Measurements from ENCODE around the gene AURKB. TPM values are rescaled to one million over a fixed set of nuclear protein-coding genes. Genes with fewer than 3 reads are reported as not detected.
"Not testable (repeated sequence)": the region's sequence is repeated elsewhere in the genome, so short reads cannot be mapped to it uniquely, and the experiment has no call there.

Gene AURKB
- total RNA-seq, 4 donors from 2014 or later: 3.2 to 12.9 (median 8.6) TPM

DNA sequence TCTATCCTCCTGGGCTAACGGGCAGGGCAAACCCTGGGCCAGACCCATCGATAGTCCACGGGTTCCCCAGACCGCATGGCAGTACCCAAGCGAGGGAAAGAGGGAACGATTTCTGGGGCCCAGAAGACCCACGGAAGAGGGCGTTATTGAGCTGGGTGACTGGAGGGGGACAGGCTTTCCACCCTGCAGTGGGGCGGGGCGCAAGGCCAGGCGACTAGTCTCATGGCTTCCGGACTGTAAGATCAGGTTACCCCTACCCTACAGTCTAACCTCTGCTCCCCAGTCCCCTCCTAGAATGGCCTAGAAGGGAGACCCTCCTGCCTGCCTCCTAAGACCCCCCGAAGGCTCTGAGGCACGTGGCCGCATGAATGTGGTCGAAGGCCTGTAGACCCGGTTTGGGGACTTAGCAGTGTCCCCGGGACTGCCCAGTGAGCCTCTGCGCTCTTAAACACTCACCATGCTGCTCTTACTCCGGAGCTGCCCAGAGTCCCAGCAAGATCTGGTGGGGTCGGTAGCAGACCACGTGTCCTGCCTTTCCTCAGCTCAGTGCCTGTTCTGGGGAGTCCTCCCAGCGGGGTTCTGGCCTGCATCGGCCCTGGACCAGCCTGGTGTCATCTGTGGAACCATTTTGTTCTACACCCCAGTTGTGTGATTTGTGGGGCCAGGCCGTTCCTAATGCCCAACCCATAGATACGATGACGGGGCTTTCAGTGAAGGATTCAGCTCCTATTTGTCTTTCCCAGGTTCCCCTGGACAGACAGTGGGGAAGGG is 13.2 kb upstream of the AURKB start:
- intact Hi-C loops (cut with DNase I; ENCODE audit: low total_unique reads): no loop called here
- peak; percentile 61 to 94 for DNase-seq (ENCODE audit: low spot score in 2 of 2)
- H3K4me3 ChIP-seq (ENCODE audit: low read depth, poor library complexity, severe bottlenecking): peak overlapping the region; percentile 69
- 6 to 9% methylated on average over 25 to 26 of the region's 27 CpGs for WGBS, 2 donors
- no peak for TF ChIP-seq CTCF (IDR thresholded peaks at IDR 0.05)
- no peak for TF ChIP-seq POLR2A (IDR thresholded peaks at IDR 0.05)

DNA sequence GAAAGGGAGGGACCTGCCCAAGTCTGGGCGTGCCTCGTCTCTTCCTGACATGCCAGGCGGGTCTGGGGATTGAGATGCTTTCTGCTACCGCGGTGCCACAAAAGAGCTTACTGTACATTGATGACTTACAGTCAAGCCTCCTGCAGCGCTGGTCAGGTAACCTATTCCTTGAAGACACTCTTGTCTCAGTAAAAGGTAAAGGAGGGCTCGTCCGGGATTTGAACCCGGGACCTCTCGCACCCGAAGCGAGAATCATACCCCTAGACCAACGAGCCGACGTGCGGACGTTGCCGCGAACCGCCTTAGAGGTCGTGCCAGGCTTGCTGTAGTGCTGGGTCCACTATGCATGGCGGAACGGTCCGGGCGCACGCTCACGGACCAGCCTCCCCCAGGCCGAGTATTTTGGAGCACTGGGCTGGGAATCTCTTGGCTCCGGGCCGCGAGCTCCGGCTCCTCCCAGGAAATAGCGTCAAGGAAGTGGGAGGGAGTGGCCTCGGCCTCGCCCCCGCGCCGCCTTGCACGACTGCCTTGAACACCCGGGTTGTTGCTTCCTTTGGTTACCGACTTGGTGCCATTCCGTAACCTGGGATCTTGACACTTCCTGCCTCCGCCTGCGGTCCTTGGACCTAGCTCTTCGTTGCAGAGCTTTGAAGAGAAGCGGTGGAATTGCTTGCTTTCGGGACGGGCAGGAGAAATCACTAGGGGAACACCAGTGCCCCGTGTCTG is 12.4 kb upstream of the AURKB start:
- TF ChIP-seq POLR2A (IDR thresholded peaks at IDR 0.05) (no peak), CTCF (IDR thresholded peaks at IDR 0.05) (no peak)
- peak overlapping the region; percentile 69 for H3K4me3 ChIP-seq (ENCODE audit: low read depth, poor library complexity, severe bottlenecking)
- peak; percentile 95 to 99 for DNase-seq (ENCODE audit: low spot score in 2 of 2)
- WGBS, 2 donors: 0 to 1% methylated on average over 34 to 42 of the region's 49 CpGs
- intact Hi-C loops (cut with DNase I; ENCODE audit: low total_unique reads): no loop called here

DNA sequence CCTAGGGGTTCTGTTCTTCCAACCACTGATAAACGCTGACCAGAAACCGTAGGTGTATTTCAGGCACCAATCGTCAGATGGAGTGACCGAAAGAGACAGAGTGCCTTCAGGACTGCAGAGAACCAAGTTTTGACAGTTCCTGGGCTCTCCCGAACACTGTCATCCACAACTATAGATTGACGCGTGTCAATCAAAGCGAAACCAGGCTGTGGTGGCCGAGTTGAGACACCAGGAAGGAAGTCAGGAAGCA is 11.9 kb upstream of the AURKB start:
- peak overlapping the region; percentile 69 for H3K4me3 ChIP-seq (ENCODE audit: low read depth, poor library complexity, severe bottlenecking)
- TF ChIP-seq CTCF (IDR thresholded peaks at IDR 0.05): no peak
- no peak for TF ChIP-seq POLR2A (IDR thresholded peaks at IDR 0.05)
- intact Hi-C loops (cut with DNase I; ENCODE audit: low total_unique reads): no loop called here
- no peak for DNase-seq (ENCODE audit: low spot score in 2 of 2)
- 0 to 1% methylated on average over 9 of the region's 9 CpGs for WGBS, 2 donors

GRCh38 chr17:8221663-8222379 is 11.4 kb upstream of the AURKB start:
- WGBS, 2 donors: 0% methylated on average over 40 of the region's 40 CpGs
- peak overlapping the region; percentile 69 for H3K4me3 ChIP-seq (ENCODE audit: low read depth, poor library complexity, severe bottlenecking)
- peak; percentile 95 to 97 for DNase-seq (ENCODE audit: low spot score in 2 of 2)
- peak in 1 of 3 donors; percentile 15 for TF ChIP-seq CTCF (IDR thresholded peaks at IDR 0.05)
- no peak for TF ChIP-seq POLR2A (IDR thresholded peaks at IDR 0.05)
- intact Hi-C loops (cut with DNase I; ENCODE audit: low total_unique reads): no loop called here

GRCh38 chr17:8220783-8221662 is 10.6 kb upstream of the AURKB start:
- WGBS, 2 donors: 0% methylated on average over 45 of the region's 45 CpGs
- peak; percentile 95 to 99 for DNase-seq (ENCODE audit: low spot score in 2 of 2)
- TF ChIP-seq CTCF (IDR thresholded peaks at IDR 0.05): no peak
- TF ChIP-seq POLR2A (IDR thresholded peaks at IDR 0.05): no peak
- peak overlapping the region; percentile 69 for H3K4me3 ChIP-seq (ENCODE audit: low read depth, poor library complexity, severe bottlenecking)
- intact Hi-C loops (cut with DNase I; ENCODE audit: low total_unique reads): no loop called here

- DNase-seq (ENCODE audit: low spot score in 2 of 2); H3K4me3 ChIP-seq (ENCODE audit: low read depth, poor library complexity, severe bottlenecking); intact Hi-C loops (cut with DNase I; ENCODE audit: low total_unique reads): not testable (repeated sequence)
- 86 to 90% methylated on average over 15 of the region's 15 CpGs for WGBS, 2 donors
These were observed 3.6 kb upstream of the AURKB start for GRCh38 chr17:8214000-8214399.
